B cell (primary cell): Measurements from ENCODE around the gene GCAT.

ENCODE experiments used
- EZH2 ChIP-seq: IDR thresholded peaks from 2 replicates; pipeline ENCODE4 v1.6.1; 2012; ENCODE audit warnings: borderline replicate concordance, low read depth, mild to moderate bottlenecking, moderate library complexity, low read length; ENCODE audit not compliant: insufficient read depth, poor library complexity, severe bottlenecking
- TF ChIP-seq, protein P1 (sequence below): fragments of 200-600 bp; IDR thresholded peaks from one replicate; pipeline ENCODE4 v1.8.0; 2022; ENCODE audit warnings: antibody characterized with exemption, mild to moderate bottlenecking

- TF ChIP-seq, protein P1, sequence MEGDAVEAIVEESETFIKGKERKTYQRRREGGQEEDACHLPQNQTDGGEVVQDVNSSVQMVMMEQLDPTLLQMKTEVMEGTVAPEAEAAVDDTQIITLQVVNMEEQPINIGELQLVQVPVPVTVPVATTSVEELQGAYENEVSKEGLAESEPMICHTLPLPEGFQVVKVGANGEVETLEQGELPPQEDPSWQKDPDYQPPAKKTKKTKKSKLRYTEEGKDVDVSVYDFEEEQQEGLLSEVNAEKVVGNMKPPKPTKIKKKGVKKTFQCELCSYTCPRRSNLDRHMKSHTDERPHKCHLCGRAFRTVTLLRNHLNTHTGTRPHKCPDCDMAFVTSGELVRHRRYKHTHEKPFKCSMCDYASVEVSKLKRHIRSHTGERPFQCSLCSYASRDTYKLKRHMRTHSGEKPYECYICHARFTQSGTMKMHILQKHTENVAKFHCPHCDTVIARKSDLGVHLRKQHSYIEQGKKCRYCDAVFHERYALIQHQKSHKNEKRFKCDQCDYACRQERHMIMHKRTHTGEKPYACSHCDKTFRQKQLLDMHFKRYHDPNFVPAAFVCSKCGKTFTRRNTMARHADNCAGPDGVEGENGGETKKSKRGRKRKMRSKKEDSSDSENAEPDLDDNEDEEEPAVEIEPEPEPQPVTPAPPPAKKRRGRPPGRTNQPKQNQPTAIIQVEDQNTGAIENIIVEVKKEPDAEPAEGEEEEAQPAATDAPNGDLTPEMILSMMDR, result no peak
- no peak for TF ChIP-seq EZH2
Measured at GRCh38 chr22:37811867-37812266, 4.1 kb downstream of the GCAT start.
